ENCODE measurements around the gene RTN4IP1. TPM values are rescaled to one million over a fixed set of nuclear protein-coding genes. Genes with fewer than 3 reads are reported as not detected.

The RTN4IP1 gene
- total RNA-seq, 1 donor from 2014 or later, result 11.2 TPM

DNA sequence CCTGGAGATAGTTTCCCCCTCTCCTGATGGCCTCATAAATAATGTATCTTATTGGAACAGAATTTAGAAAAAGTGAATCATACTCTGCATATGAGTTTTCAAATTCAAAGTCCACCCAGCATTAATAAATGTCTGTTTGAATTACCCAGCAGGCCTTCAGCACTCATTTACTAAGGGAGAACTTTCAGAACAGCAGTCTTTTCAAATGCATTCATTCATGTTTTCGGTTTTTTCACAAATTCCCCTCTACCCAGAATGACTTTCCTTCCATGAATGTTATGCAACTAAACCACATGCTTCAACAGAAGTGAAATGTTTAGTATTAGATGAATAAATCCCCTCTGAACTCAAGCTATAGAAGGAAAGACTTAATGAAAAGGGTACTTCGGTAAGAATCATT is 92.4 kb downstream of the RTN4IP1 start:
- peaks cover 65% of the 10 kb centered on the region for H3K36me3 Mint-ChIP-seq (ENCODE audit: low read depth)
- TF ChIP-seq CTCF (IDR thresholded peaks at IDR 0.05), result no peak
- no peaks in the 10 kb centered on the region for H3K27me3 Mint-ChIP-seq
- H3K9me3 Mint-ChIP-seq, result no peaks in the 10 kb centered on the region
- H3K4me3 Mint-ChIP-seq, result peak overlapping the region; percentile 61
- ATAC-seq (ENCODE audit: low read depth) (no peak), DNase-seq (no peak)
- ChIA-PET CTCF (interaction anchor here (0.9 to 2.1 kb wide), 3 partner anchors 10 to 24 kb away, joined by 5 to 11 read pairs (median 6); no protein-coding TSS in a partner anchor), POLR2A (interaction anchor here (0.8 to 2.5 kb wide), 6 partner anchors 10 to 26 kb away, joined by 3 to 14 read pairs (median 10); no protein-coding TSS in a partner anchor)
- intact Hi-C loops (cut with micrococcal nuclease), result no loop called here
- H3K27ac Mint-ChIP-seq, result peak overlapping the region; percentile 88
- H3K4me1 Mint-ChIP-seq, result peaks cover 78% of the 10 kb centered on the region

- Mint-ChIP-seq H3K36me3 (ENCODE audit: low read depth) (peaks cover 66% of the 10 kb centered on the region), H3K4me1 (peaks cover 79% of the 10 kb centered on the region), H3K9me3 (no peaks in the 10 kb centered on the region), H3K4me3 (no peak overlapping the region), H3K27me3 (no peaks in the 10 kb centered on the region), H3K27ac (peak overlapping the region; percentile 88)
- POLR2A ChIA-PET, result interaction anchor here (0.6 to 2.1 kb wide), 4 partner anchors 9 to 24 kb away, joined by 8 to 14 read pairs (median 10); no protein-coding TSS in a partner anchor
- ATAC-seq (ENCODE audit: low read depth), result no peak
- no peak for DNase-seq
- CTCF ChIA-PET, result interaction anchor here (0.9 to 2.1 kb wide), 3 partner anchors 11 to 24 kb away, joined by 5 to 11 read pairs (median 6); no protein-coding TSS in a partner anchor
- intact Hi-C loops (cut with micrococcal nuclease), result no loop called here
- TF ChIP-seq CTCF (IDR thresholded peaks at IDR 0.05), result no peak
These were observed 92.9 kb downstream of the RTN4IP1 start for GRCh38 chr6:106536357-106536756.

GRCh38 chr6:106535012-106535411 is 94.3 kb downstream of the RTN4IP1 start:
- Mint-ChIP-seq H3K9me3 (no peaks in the 10 kb centered on the region), H3K27ac (peak overlapping the region; percentile 82), H3K27me3 (no peaks in the 10 kb centered on the region), H3K4me3 (no peak overlapping the region), H3K4me1 (peaks cover 80% of the 10 kb centered on the region), H3K36me3 (ENCODE audit: low read depth) (peaks cover 72% of the 10 kb centered on the region)
- POLR2A ChIA-PET, result interaction anchor here (0.9 to 2.8 kb wide), 5 partner anchors 10 to 22 kb away, joined by 4 to 14 read pairs (median 10); no protein-coding TSS in a partner anchor
- ATAC-seq (ENCODE audit: low read depth), result no peak
- TF ChIP-seq CTCF (IDR thresholded peaks at IDR 0.05), result no peak
- CTCF ChIA-PET, result interaction anchor here (1.2 to 1.5 kb wide), 2 partner anchors 22 to 24 kb away, joined by 4 read pairs; no protein-coding TSS in a partner anchor
- intact Hi-C loops (cut with micrococcal nuclease), result no loop called here
- no peak for DNase-seq

- DNase-seq (no peak), ATAC-seq (ENCODE audit: low read depth) (peak; percentile 23)
- Mint-ChIP-seq H3K9me3 (no peaks in the 10 kb centered on the region), H3K27me3 (no peaks in the 10 kb centered on the region), H3K27ac (peak overlapping the region; percentile 82), H3K36me3 (ENCODE audit: low read depth) (peaks cover 72% of the 10 kb centered on the region), H3K4me3 (peak overlapping the region; percentile 19), H3K4me1 (peaks cover 79% of the 10 kb centered on the region)
- ChIA-PET POLR2A (interaction anchor here (0.7 to 2.8 kb wide), 6 partner anchors 9 to 22 kb away, joined by 3 to 14 read pairs (median 9); no protein-coding TSS in a partner anchor), CTCF (interaction anchor here (0.7 to 1.5 kb wide), 4 partner anchors 9 to 89 kb away, joined by 3 to 4 read pairs (median 4); no protein-coding TSS in a partner anchor)
- TF ChIP-seq CTCF (IDR thresholded peaks at IDR 0.05), result no peak
- intact Hi-C loops (cut with micrococcal nuclease), result loop anchor here (1.0 kb wide), 1 partner anchor 9 kb away; no protein-coding TSS in a partner anchor
These were observed 94.7 kb downstream of the RTN4IP1 start for GRCh38 chr6:106534564-106534982.

GRCh38 chr6:106534004-106534403 is 95.3 kb downstream of the RTN4IP1 start:
- intact Hi-C loops (cut with micrococcal nuclease), result loop anchor here (1.0 kb wide), 1 partner anchor 9 kb away; no protein-coding TSS in a partner anchor
- peaks cover 77% of the 10 kb centered on the region for H3K4me1 Mint-ChIP-seq
- no peak for TF ChIP-seq CTCF (IDR thresholded peaks at IDR 0.05)
- peak overlapping the region; percentile 82 for H3K27ac Mint-ChIP-seq
- H3K27me3 Mint-ChIP-seq, result no peaks in the 10 kb centered on the region
- H3K9me3 Mint-ChIP-seq, result no peaks in the 10 kb centered on the region
- POLR2A ChIA-PET, result interaction anchor here (0.7 to 2.8 kb wide), 6 partner anchors 9 to 21 kb away, joined by 3 to 14 read pairs (median 9); no protein-coding TSS in a partner anchor
- H3K4me3 Mint-ChIP-seq, result no peak overlapping the region
- no peak for DNase-seq
- CTCF ChIA-PET, result interaction anchor here (0.7 to 1.5 kb wide), 4 partner anchors 8 to 89 kb away, joined by 3 to 4 read pairs (median 4); no protein-coding TSS in a partner anchor
- ATAC-seq (ENCODE audit: low read depth), result no peak
- H3K36me3 Mint-ChIP-seq (ENCODE audit: low read depth), result peaks cover 75% of the 10 kb centered on the region

All from activated B cell treated with CpG ODN at 0.5 μM for 24 hours (primary cell).